H1 (cell line): ENCODE data around the gene INPP5F. TPM values are rescaled to one million over a fixed set of nuclear protein-coding genes. Genes with fewer than 3 reads are reported as not detected.

Source experiments
- CTCF ChIA-PET: fragments of 300-600 bp; sonication (Branson Sonifier 250); formaldehyde crosslinking; loops from one replicate; lab custom pipeline; 2021; ENCODE audit not compliant: partially characterized antibody; lab: Charles Lee
- POLR2A ChIA-PET: fragments of 300-600 bp; sonication (Branson Sonifier 250); formaldehyde crosslinking; loops from one replicate; lab custom pipeline; 2021; ENCODE audit warnings: inconsistent platforms; ENCODE audit not compliant: partially characterized antibody; lab: Charles Lee
- DNase-seq, 2 experiments: peaks; one replicate each; pipeline versions ENCODE4 v3.0.0 to v3.0.0-alpha.2; 2010 to 2022; ENCODE audit warnings: low spot score in 2 of 2, low read depth in 1 of 2, mixed read lengths in 1 of 2
- FAIRE-seq: peaks from 2 replicates; lab custom pipeline; 2011; peaks lifted over from hg19 to GRCh38; lab: Jason Lieb, UNC
- H2AFZ ChIP-seq: 2 replicates; pipeline ENCODE4 v1.8.1; 2012; ENCODE audit warnings: low read length, inconsistent platforms
- H2AK5ac ChIP-seq: 2 replicates; pipeline ENCODE4 v1.6.1; 2013; ENCODE audit warnings: low read depth, low read length
- H2BK120ac ChIP-seq: replicated peaks from 2 replicates; pipeline ENCODE3; 2013; ENCODE audit warnings: low read depth, low read length, inconsistent platforms
- H2BK12ac ChIP-seq: 2 replicates; pipeline ENCODE4 v1.6.1; 2013; ENCODE audit warnings: low read depth, low read length
- H2BK15ac ChIP-seq: 2 replicates; pipeline ENCODE4 v1.6.1; 2013; ENCODE audit warnings: low read length
- H2BK20ac ChIP-seq: 2 replicates; pipeline ENCODE4 v1.6.1; 2013; ENCODE audit warnings: low read length
- H2BK5ac ChIP-seq: 2 replicates; pipeline ENCODE4 v1.6.1; 2013; ENCODE audit warnings: low read depth, low read length
- H3K14ac ChIP-seq: 2 replicates; pipeline ENCODE4 v1.6.1; 2013; ENCODE audit warnings: inconsistent platforms; ENCODE audit not compliant: insufficient read length
- H3K18ac ChIP-seq: 2 replicates; pipeline ENCODE4 v1.6.1; 2013; ENCODE audit warnings: low read length; ENCODE audit errors: extremely low read depth
- H3K23ac ChIP-seq: 2 replicates; pipeline ENCODE4 v1.6.1; 2013; ENCODE audit warnings: inconsistent platforms; ENCODE audit not compliant: insufficient read length
- H3K23me2 ChIP-seq: 2 replicates; pipeline ENCODE4 v1.6.1; 2013; ENCODE audit warnings: low read depth, low read length
- H3K27ac ChIP-seq: 2 replicates; pipeline ENCODE4 v1.6.1; 2011; ENCODE audit warnings: low read depth, low read length, inconsistent platforms
- H3K27me3 ChIP-seq, 4 experiments: replicated peaks in 1 of 4; 1 replicate in 1 of 4; 2 replicates in 3 of 4; pipeline versions ENCODE4 v1.6.1 to v1.8.1; 2011 to 2013; ENCODE audit warnings: low read length in 3 of 4, mild to moderate bottlenecking in 3 of 4, inconsistent platforms in 2 of 4, mixed read lengths in 2 of 4, moderate library complexity in 1 of 4; ENCODE audit not compliant: control insufficient read depth in 3 of 4, insufficient read depth in 3 of 4; ENCODE audit errors: extremely low read depth in 1 of 4
- H3K36me3 ChIP-seq, 4 experiments: 2 replicates each; pipeline versions ENCODE4 v1.6.1 to v1.8.1; 2011 to 2013; ENCODE audit warnings: mild to moderate bottlenecking in 4 of 4, low read length in 3 of 4, moderate library complexity in 2 of 4, control low read depth in 1 of 4, inconsistent platforms in 1 of 4; ENCODE audit not compliant: insufficient read depth in 4 of 4, control insufficient read depth in 2 of 4
- H3K4ac ChIP-seq: replicated peaks from 2 replicates; pipeline ENCODE3; 2013; ENCODE audit warnings: low read length, low read depth, mixed read lengths, inconsistent platforms; ENCODE audit not compliant: insufficient read length
- H3K4me1 ChIP-seq, 4 experiments: replicated peaks in 1 of 4; 1 replicate in 1 of 4; 2 replicates in 3 of 4; pipeline versions ENCODE4 v1.6.1 to v1.8.1; 2011 to 2013; ENCODE audit warnings: low read length in 3 of 4, inconsistent platforms in 2 of 4, mixed read lengths in 1 of 4; ENCODE audit not compliant: insufficient read depth in 4 of 4, control insufficient read depth in 3 of 4
- H3K4me2 ChIP-seq, 2 experiments: 2 replicates each; pipeline versions ENCODE4 v1.6.1 to v1.8.1; 2011 to 2013; ENCODE audit warnings: low read depth in 2 of 2, low read length in 2 of 2, control low read depth in 1 of 2, inconsistent platforms in 1 of 2, mild to moderate bottlenecking in 1 of 2; ENCODE audit not compliant: insufficient read depth in 1 of 2
- H3K4me3 ChIP-seq, 4 experiments: fragments of 200-600, 300-600 bp in 1 of 4; sonication (generic), shearing (Covaris generic), sonication (Bioruptor Twin) in 1 of 4; 2 replicates each; pipeline versions ENCODE4 v1.5.1 to v1.8.1; 2011 to 2016; ENCODE audit warnings: low read length in 4 of 4, low read depth in 3 of 4, control low read depth in 2 of 4, inconsistent platforms in 2 of 4, mild to moderate bottlenecking in 2 of 4, mixed read lengths in 1 of 4, moderate library complexity in 1 of 4; ENCODE audit not compliant: insufficient read depth in 2 of 4; ENCODE audit errors: extremely low read depth in 1 of 4
- H3K56ac ChIP-seq: replicated peaks from 2 replicates; pipeline ENCODE3; 2013; ENCODE audit warnings: low read depth, mild to moderate bottlenecking, mixed read lengths, low read length, inconsistent platforms; ENCODE audit not compliant: insufficient read length
- H3K79me1 ChIP-seq: 2 replicates; pipeline ENCODE4 v1.6.1; 2013; ENCODE audit warnings: low read depth, low read length, control low read depth
- H3K79me2 ChIP-seq, 2 experiments: 2 replicates each; pipeline versions ENCODE4 v1.6.1 to v1.8.1; 2012 to 2013; ENCODE audit warnings: low read length in 2 of 2, mild to moderate bottlenecking in 2 of 2, inconsistent platforms in 1 of 2; ENCODE audit not compliant: insufficient read depth in 2 of 2, control insufficient read depth in 1 of 2
- H3K9ac ChIP-seq, 4 experiments: replicated peaks in 1 of 4; 1 replicate in 1 of 4; 2 replicates in 3 of 4; pipeline versions ENCODE4 v1.6.1 to v1.8.1; 2011 to 2013; ENCODE audit warnings: low read depth in 3 of 4, low read length in 3 of 4, control low read depth in 2 of 4, mild to moderate bottlenecking in 2 of 4, moderate library complexity in 2 of 4, inconsistent platforms in 1 of 4; ENCODE audit errors: extremely low read depth in 1 of 4
- H3K9me3 ChIP-seq, 2 experiments: 2 replicates each; pipeline versions ENCODE4 v1.6.1 to v1.8.1; 2012 to 2013; ENCODE audit warnings: mild to moderate bottlenecking in 2 of 2, moderate library complexity in 2 of 2, control low read depth in 1 of 2, inconsistent platforms in 1 of 2, low read depth in 1 of 2, low read length in 1 of 2, mixed read lengths in 1 of 2; ENCODE audit not compliant: insufficient read depth in 2 of 2
- H4K20me1 ChIP-seq, 2 experiments: replicated peaks in 1 of 2; 2 replicates each; pipeline versions ENCODE3 to v1.8.1; 2011 to 2013; ENCODE audit warnings: inconsistent platforms in 2 of 2, low read length in 2 of 2, mild to moderate bottlenecking in 1 of 2; ENCODE audit not compliant: insufficient read depth in 2 of 2, control insufficient read depth in 1 of 2
- H4K5ac ChIP-seq: 2 replicates; pipeline ENCODE4 v1.6.1; 2013; ENCODE audit warnings: low read length, low read depth, mixed read lengths, inconsistent platforms; ENCODE audit not compliant: insufficient read length
- H4K8ac ChIP-seq: 2 replicates; pipeline ENCODE4 v1.8.0; 2013; ENCODE audit warnings: mild to moderate bottlenecking, moderate library complexity, low read length, inconsistent platforms; ENCODE audit not compliant: insufficient read depth; ENCODE audit errors: extremely low read depth
- H4K91ac ChIP-seq: replicated peaks from 2 replicates; pipeline ENCODE3; 2013; ENCODE audit warnings: low read length, mixed read lengths, inconsistent platforms; ENCODE audit not compliant: insufficient read length
- KDM1A ChIP-seq: fragments of 200-600, 300-600 bp; sonication (generic); IDR thresholded peaks from 2 replicates; pipeline ENCODE4 v1.7.1; 2016; ENCODE audit warnings: mild to moderate bottlenecking, low read length, borderline replicate concordance
- TBP ChIP-seq: IDR thresholded peaks from 2 replicates; pipeline ENCODE4 v1.6.1; 2011; ENCODE audit warnings: low read depth, low read length, improper control_type of control experiment
- WGBS, 2 experiments: shearing (Covaris generic) in 1 of 2; methylation state at CpG; one replicate each; pipeline versions ENCODE4 v1.1.6 to v1.1.7; 2013 to 2015; ENCODE audit warnings: low lambda C conversion rate in 2 of 2, mixed read lengths in 2 of 2, inconsistent platforms in 1 of 2, low coverage in 1 of 2, missing lambda C conversion rate in 1 of 2; ENCODE audit not compliant: insufficient replicate concordance in 2 of 2, insufficient coverage in 1 of 2, insufficient read length in 1 of 2; ENCODE audit errors: extremely low coverage in 1 of 2, missing lambda C conversion rate in 1 of 2; 5-methylcytosine and 5-hydroxymethylcytosine counted together
- polyA plus RNA-seq, 7 experiments: library from polyadenylated mRNA; depleted of rRNA in 3 of 7; stranded (reverse) in 5 of 7; unstranded in 2 of 7; fragments of >200 nt in 5 of 7; fragments of 200-250 nt in 2 of 7; gene quantifications; 1 replicate in 5 of 7; 2 replicates in 1 of 7; 4 replicates in 1 of 7; pipeline versions ENCODE4 v1.2.1 to v1.2.3, GENCODE V29; 2011 to 2013; ENCODE audit warnings: missing spikeins in 2 of 7, mixed read lengths in 2 of 7
- total RNA-seq: library from RNA; stranded (reverse); fragmentation: NEBNext Ultra II Directional; extraction: Animal tissue kit (Norgen Biotek cat#: 25700); gene quantifications from 2 replicates; pipeline ENCODE4 v1.2.1, GENCODE V29; 2021

The INPP5F gene
- total and polyA plus RNA-seq, 2 of the 8 experiments (the other 6 are each of a cell fraction or from before 2014, with no cell fraction given): 50.1 to 101 TPM

GRCh38 chr10:119780879-119781480, 55.1 kb downstream of the INPP5F start:
- Histone ChIP-seq H4K8ac (no peak overlapping the region), H3K79me2 (no peaks in the 10 kb centered on the region), H4K20me1 (no peaks in the 10 kb centered on the region), H3K27me3 (no peaks in the 10 kb centered on the region), H3K4me1 (peaks cover 0 to 8% (median 2%) of the 10 kb centered on the region in 4 experiments; a peak in 5 of 7 replicates), H3K23me2 (no peaks in the 10 kb centered on the region), H2BK15ac (no peak overlapping the region), H2BK5ac (no peak overlapping the region), H2AK5ac (no peak overlapping the region), H2BK20ac (no peak overlapping the region), H2AFZ (no peak overlapping the region), H2BK12ac (no peak overlapping the region), H2BK120ac (no peak overlapping the region), H4K5ac (no peak overlapping the region), H3K56ac (no peak overlapping the region), H3K9ac (no peak overlapping the region), H3K79me1 (no peaks in the 10 kb centered on the region; the same call in 1 of the 2 replicates), H3K18ac (no peak overlapping the region), H3K9me3 (no peaks in the 10 kb centered on the region), H3K36me3 (no peaks in the 10 kb centered on the region), H4K91ac (no peak overlapping the region), H3K23ac (no peak overlapping the region), H3K4me2 (no peak overlapping the region), H3K4ac (no peak overlapping the region), H3K4me3 (no peak overlapping the region), H3K14ac (no peak overlapping the region), H3K27ac (no peak overlapping the region)
- CTCF ChIA-PET: interaction anchor here (1.3 to 1.9 kb wide), 2 partner anchors 10 to 30 kb away, joined by 3 to 4 read pairs; no protein-coding TSS in a partner anchor
- 94% methylated on average over 5 of the region's 5 CpGs; no CpG with 5 or more reads in 1 of the 2 experiments for WGBS, 2 experiments
- FAIRE-seq (no peak), DNase-seq (no peak)
- no peak for TF ChIP-seq TBP
- TF ChIP-seq KDM1A: 0 out of 2 replicates have a peak, but pooled peaks have one; percentile 29
- POLR2A ChIA-PET: no interaction called here
